Uterus (tissue), 4 donors: Measurements from ENCODE around the gene PTPN6. TPM values are rescaled to one million over a fixed set of nuclear protein-coding genes. Genes with fewer than 3 reads are reported as not detected.

ENCODE experiments used
- DNase-seq, 2 donors: peaks; one replicate each; pipeline ENCODE4 v3.0.0-alpha.2; 2019 to 2020
- H3K27ac ChIP-seq, 2 donors: fragments of 200-600 bp; sonication (generic); 1 replicate in 1 of 2; 2 replicates in 1 of 2; pipeline ENCODE4 v1.5.1; 2016 to 2018
- H3K27me3 ChIP-seq, 2 donors: fragments of 200-600 bp; sonication (generic); one replicate each; pipeline ENCODE4 v1.5.1; 2018 to 2019; ENCODE audit warnings: control low read depth in 1 of 2
- H3K36me3 ChIP-seq, 2 donors: fragments of 200-600 bp; sonication (generic); one replicate each; pipeline ENCODE4 v1.5.1; 2019; ENCODE audit warnings: control low read depth in 1 of 2
- H3K4me1 ChIP-seq, 2 donors: fragments of 200-600 bp; sonication (generic); one replicate each; pipeline ENCODE4 v1.5.1; 2018 to 2019; ENCODE audit warnings: control low read depth in 1 of 2
- H3K4me3 ChIP-seq, 2 donors: fragments of 200-600 bp; sonication (generic); 1 replicate in 1 of 2; 2 replicates in 1 of 2; pipeline ENCODE4 v1.5.1; 2018 to 2019; ENCODE audit warnings: mild to moderate bottlenecking in 1 of 2
- H3K9me3 ChIP-seq, 2 donors: fragments of 200-600 bp; sonication (generic); one replicate each; pipeline ENCODE4 v1.5.1; 2019; ENCODE audit warnings: control low read depth in 1 of 2
- POLR2A ChIP-seq, 2 donors: fragments of 450-650 bp; IDR thresholded peaks; one replicate each; pipeline ENCODE4 v1.6.1; 2016; ENCODE audit warnings: antibody characterized with exemption in 2 of 2, mild to moderate bottlenecking in 1 of 2, moderate library complexity in 1 of 2
- intact Hi-C: fragments of 100-400 bp; cut with DNase I; formaldehyde crosslinking; loops from one replicate; pipeline ENCODE4 v1.15.1; 2023; ENCODE audit warnings: low total_unique reads
- total RNA-seq, 4 donors: library from RNA; depleted of rRNA in 3 of 4; stranded (reverse); fragments of >200 nt in 3 of 4; gene quantifications; one replicate each; pipeline versions ENCODE4 v1.1.0 to v1.2.4, GENCODE V29; 2014 to 2023
- TF ChIP-seq, protein P1 (sequence below), 4 experiments: fragments of 200-600 bp in 2 of 4; fragments of 450-650 bp in 2 of 4; sonication (generic) in 2 of 4; IDR thresholded peaks; one replicate each; pipeline ENCODE4 v1.5.1; 2016 to 2019; ENCODE audit warnings: antibody characterized with exemption in 4 of 4, mild to moderate bottlenecking in 2 of 4, moderate library complexity in 1 of 4
- donor health status: DM: yes; HTN: yes; CAD: no.

Gene PTPN6
- total RNA-seq, 4 donors from 2014 or later: 0.59 to 19.8 (median 5.9) TPM

DNA sequence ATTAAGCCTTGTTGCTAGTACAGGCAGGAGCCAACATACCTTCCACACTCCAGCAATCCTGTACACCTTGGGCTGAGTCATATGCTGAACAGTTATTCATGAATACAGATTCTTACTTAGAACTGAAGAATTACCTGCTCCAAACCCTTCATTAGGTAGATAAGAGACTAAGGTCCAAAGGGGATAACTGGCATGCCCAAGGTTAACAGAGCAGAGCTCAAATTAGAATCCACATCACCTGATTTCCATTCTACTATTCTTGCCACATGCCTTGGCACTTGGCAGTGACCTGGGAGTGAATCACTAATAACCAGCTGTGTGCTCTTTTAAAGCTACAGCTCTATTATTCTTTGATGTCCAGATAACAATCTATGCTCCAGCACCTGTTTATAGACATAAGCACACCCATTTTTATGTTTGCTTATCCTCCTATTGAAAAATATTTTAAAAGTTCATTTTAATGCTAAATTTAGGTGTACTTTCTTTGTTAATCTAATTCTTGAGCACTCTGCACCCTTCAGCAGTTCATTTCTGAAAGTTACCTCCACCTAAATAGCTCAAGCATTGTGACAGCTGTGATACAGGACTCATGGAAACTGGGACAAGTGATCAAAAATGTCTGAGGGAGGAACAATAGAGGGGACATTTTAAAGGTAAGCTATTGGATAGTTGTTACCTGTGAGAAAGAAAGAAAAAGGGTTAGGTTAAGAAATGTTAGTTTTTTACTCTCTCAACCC, 47.7 kb downstream of the PTPN6 start:
- H3K36me3 ChIP-seq: no peaks in the 10 kb centered on the region
- TF ChIP-seq POLR2A (IDR thresholded peaks at IDR 0.05): no peak
- TF ChIP-seq, protein P1, sequence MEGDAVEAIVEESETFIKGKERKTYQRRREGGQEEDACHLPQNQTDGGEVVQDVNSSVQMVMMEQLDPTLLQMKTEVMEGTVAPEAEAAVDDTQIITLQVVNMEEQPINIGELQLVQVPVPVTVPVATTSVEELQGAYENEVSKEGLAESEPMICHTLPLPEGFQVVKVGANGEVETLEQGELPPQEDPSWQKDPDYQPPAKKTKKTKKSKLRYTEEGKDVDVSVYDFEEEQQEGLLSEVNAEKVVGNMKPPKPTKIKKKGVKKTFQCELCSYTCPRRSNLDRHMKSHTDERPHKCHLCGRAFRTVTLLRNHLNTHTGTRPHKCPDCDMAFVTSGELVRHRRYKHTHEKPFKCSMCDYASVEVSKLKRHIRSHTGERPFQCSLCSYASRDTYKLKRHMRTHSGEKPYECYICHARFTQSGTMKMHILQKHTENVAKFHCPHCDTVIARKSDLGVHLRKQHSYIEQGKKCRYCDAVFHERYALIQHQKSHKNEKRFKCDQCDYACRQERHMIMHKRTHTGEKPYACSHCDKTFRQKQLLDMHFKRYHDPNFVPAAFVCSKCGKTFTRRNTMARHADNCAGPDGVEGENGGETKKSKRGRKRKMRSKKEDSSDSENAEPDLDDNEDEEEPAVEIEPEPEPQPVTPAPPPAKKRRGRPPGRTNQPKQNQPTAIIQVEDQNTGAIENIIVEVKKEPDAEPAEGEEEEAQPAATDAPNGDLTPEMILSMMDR (IDR thresholded peaks at IDR 0.05): no peak

DNA sequence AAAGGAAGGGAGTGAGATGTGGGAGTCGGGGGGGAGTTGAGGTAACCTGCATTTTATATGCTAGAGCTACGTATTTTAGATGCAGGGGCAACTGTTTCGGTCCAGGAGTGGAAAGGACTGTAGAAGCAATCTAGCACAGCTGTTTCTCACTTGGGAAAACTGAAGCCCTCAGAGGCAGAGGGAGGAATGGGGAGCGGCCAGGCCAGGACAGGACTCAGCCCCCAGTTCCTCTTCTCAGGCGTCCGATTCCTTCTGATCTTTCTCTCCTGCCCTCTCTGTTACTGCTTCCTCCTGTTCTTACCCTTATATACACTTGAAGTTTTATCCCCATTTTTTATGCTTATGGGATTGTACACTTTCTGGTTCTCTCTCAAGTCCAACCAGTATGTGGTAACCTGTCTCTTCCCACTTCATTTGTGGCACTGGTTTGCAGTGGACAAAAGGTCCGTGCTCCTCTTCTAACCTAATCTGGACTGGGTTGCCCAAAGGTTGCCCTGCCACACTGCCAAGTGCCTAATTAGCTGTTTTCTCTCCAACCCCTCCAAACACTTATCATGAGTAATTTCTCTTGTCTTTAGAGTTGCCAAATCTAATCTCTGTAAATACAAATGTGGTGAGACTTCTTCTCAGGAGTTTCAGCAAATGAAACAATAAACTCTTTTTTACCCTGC, 50.9 kb downstream of the PTPN6 start:
- Histone ChIP-seq H3K4me3 (no peak overlapping the region), H3K27ac (peak overlapping the region; percentile 34 to 41), H3K9me3 (no peaks in the 10 kb centered on the region), H3K4me1 (no peaks in the 10 kb centered on the region), H3K36me3 (no peaks in the 10 kb centered on the region), H3K27me3 (no peaks in the 10 kb centered on the region)
- intact Hi-C loops: no loop called here
- DNase-seq: no peak
- no peak for TF ChIP-seq POLR2A (IDR thresholded peaks at IDR 0.05)
- TF ChIP-seq, protein P1 (IDR thresholded peaks at IDR 0.05): no peak

More for the DNA sequence above, 47.7 kb downstream of the PTPN6 start:
- H3K4me3 ChIP-seq: no peak overlapping the region
- no peaks in the 10 kb centered on the region for H3K4me1 ChIP-seq
- no peak for DNase-seq
- H3K27me3 ChIP-seq: no peaks in the 10 kb centered on the region
- no peak overlapping the region for H3K27ac ChIP-seq
- H3K9me3 ChIP-seq: no peaks in the 10 kb centered on the region
- intact Hi-C loops: no loop called here

DNA sequence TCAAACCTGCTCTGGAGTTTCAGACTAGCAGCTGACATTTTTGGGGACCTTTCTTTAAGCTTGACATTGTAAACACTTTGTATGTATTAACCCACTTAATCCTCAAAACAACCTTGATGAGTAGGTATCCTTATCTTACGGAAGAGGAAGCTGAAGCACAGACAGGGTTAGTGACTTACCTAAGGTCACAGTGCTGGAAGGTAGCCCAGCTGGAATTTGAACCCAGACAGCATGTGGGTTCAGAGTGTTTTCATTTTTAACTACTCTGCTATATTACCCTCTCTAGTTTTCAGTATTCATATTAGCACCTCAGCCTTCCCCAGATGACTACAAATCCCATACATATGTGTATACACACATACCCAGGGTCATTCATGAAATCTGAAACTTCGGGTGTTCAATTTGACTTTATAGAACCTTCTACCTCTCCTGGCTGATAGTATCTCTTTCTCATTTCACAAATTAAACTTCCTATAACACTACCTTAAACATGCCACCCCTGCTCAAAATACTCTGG, 53.2 kb downstream of the PTPN6 start:
- H3K9me3 ChIP-seq: no peaks in the 10 kb centered on the region
- no peak for TF ChIP-seq POLR2A (IDR thresholded peaks at IDR 0.05)
- TF ChIP-seq, protein P1 (IDR thresholded peaks at IDR 0.05): no peak
- H3K27ac ChIP-seq: no peak overlapping the region
- no peaks in the 10 kb centered on the region for H3K36me3 ChIP-seq
- H3K4me3 ChIP-seq: no peak overlapping the region
- H3K27me3 ChIP-seq: no peaks in the 10 kb centered on the region
- intact Hi-C loops: no loop called here
- DNase-seq: no peak
- no peaks in the 10 kb centered on the region for H3K4me1 ChIP-seq

DNA sequence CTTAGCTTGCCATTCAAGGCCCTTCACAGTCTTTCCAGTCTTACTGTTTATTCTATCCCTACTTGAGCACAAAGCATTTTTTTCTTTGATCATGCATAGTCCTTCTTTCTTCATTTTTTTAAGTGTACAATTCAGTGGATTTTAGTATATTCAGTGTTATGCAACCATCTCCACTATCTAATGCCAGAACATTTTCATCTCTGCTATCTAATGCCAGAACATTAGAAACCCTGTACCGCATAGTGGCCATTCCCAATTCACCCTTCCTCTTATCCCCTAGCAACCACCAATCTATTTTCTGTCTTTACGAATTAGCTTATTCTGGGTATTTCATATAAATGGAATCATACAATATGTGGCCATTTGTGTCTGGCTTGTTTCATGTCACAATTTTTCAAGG, 53.7 kb downstream of the PTPN6 start:
- H3K36me3 ChIP-seq: no peaks in the 10 kb centered on the region
- no peaks in the 10 kb centered on the region for H3K27me3 ChIP-seq
- no peak overlapping the region for H3K27ac ChIP-seq
- H3K9me3 ChIP-seq: no peaks in the 10 kb centered on the region
- no peak overlapping the region for H3K4me3 ChIP-seq
- intact Hi-C loops: no loop called here
- TF ChIP-seq, protein P1 (IDR thresholded peaks at IDR 0.05): no peak
- TF ChIP-seq POLR2A (IDR thresholded peaks at IDR 0.05): no peak
- DNase-seq: no peak
- H3K4me1 ChIP-seq: no peaks in the 10 kb centered on the region

DNA sequence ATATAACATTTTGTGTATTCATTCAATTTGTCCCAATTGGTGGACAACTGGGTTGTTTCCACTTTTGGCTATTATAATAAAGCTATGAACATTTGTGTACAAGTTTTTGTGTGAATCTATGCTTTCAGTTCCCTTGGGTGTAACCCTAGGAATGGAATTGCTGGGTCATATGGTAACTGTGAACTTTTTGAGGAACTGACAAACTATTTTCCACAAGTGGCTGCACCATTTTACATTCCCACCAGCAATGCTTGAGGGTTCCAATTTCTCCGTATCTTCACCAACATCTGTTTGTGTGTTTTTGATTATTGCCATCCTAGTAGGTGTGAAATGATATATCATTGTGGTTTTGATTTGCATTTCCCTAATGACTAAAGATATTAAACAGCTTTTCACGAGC, 54.2 kb downstream of the PTPN6 start:
- H3K9me3 ChIP-seq: no peaks in the 10 kb centered on the region
- H3K36me3 ChIP-seq: no peaks in the 10 kb centered on the region
- no peak for DNase-seq
- no peaks in the 10 kb centered on the region for H3K4me1 ChIP-seq
- no peak overlapping the region for H3K27ac ChIP-seq
- TF ChIP-seq, protein P1 (IDR thresholded peaks at IDR 0.05): no peak
- H3K4me3 ChIP-seq: no peak overlapping the region
- intact Hi-C loops: no loop called here
- H3K27me3 ChIP-seq: no peaks in the 10 kb centered on the region
